NCI-H2081 (cell line): ENCODE results near the gene PEX14.

Source experiments
- DNase-seq, 2 experiments: peaks; one replicate each; lab custom pipeline; 2025; lab: John Stamatoyannopoulos, UW

The PEX14 gene

GRCh38 chr1:10544239-10544638, 69.5 kb downstream of the PEX14 start:
- no peak for DNase-seq

GRCh38 chr1:10546896-10547295, 72.1 kb downstream of the PEX14 start:
- DNase-seq = no peak

GRCh38 chr1:10549904-10550664, 75.3 kb downstream of the PEX14 start:
- no peak for DNase-seq

GRCh38 chr1:10553118-10553517, 78.4 kb downstream of the PEX14 start:
- DNase-seq = no peak

GRCh38 chr1:10555635-10556429, 81.1 kb downstream of the PEX14 start:
- DNase-seq = no peak

- no peak for DNase-seq
These were observed 81.8 kb downstream of the PEX14 start for GRCh38 chr1:10556430-10557005.

- DNase-seq = no peak
These were observed 83.0 kb downstream of the PEX14 start for GRCh38 chr1:10557714-10558113.

GRCh38 chr1:10559386-10559785, 84.6 kb downstream of the PEX14 start:
- no peak for DNase-seq

- DNase-seq = no peak
These were observed 86.7 kb downstream of the PEX14 start for GRCh38 chr1:10561497-10561896.

GRCh38 chr1:10561955-10562354, 87.2 kb downstream of the PEX14 start:
- DNase-seq = no peak

- DNase-seq = no peak
These were observed 89.3 kb downstream of the PEX14 start for GRCh38 chr1:10564063-10564462.

GRCh38 chr1:10569531-10569930, 94.8 kb downstream of the PEX14 start:
- DNase-seq = no peak

- DNase-seq = no peak
These were observed 100.9 kb downstream of the PEX14 start for GRCh38 chr1:10575616-10576015.

GRCh38 chr1:10578070-10578469, 103.3 kb downstream of the PEX14 start:
- no peak for DNase-seq

GRCh38 chr1:10583641-10584040, 108.9 kb downstream of the PEX14 start:
- DNase-seq = no peak

GRCh38 chr1:10585242-10585641, 110.5 kb downstream of the PEX14 start:
- DNase-seq = no peak

GRCh38 chr1:10586125-10586524, 111.4 kb downstream of the PEX14 start:
- no peak for DNase-seq

GRCh38 chr1:10588640-10589039, 113.9 kb downstream of the PEX14 start:
- DNase-seq = no peak

GRCh38 chr1:10589074-10589473, 114.3 kb downstream of the PEX14 start:
- DNase-seq = no peak

- DNase-seq = peak in 1 of 2 experiments; percentile 22
These were observed 116.3 kb downstream of the PEX14 start for GRCh38 chr1:10591010-10591409.

- DNase-seq = no peak
These were observed 117.6 kb downstream of the PEX14 start for GRCh38 chr1:10592373-10592772.

GRCh38 chr1:10593750-10594149, 119.0 kb downstream of the PEX14 start:
- DNase-seq = no peak

GRCh38 chr1:10594595-10595223, 120.0 kb downstream of the PEX14 start:
- no peak for DNase-seq
